Measurements from ENCODE around the gene DIAPH1. TPM values are rescaled to one million over a fixed set of nuclear protein-coding genes. Genes with fewer than 3 reads are reported as not detected.

The DIAPH1 gene
- 54.4 and 56.2 TPM in 2 replicates for total RNA-seq (2014; rRNA removed; shearing (Covaris generic))

GRCh38 chr5:141618804-141619554 is at the start of gene DIAPH1:
Gene DIAPH1, minus strand, starts transcription at chr5:141619000. Its CDS starts 86 bp downstream, at chr5:141618914.
- Histone ChIP-seq H3K4me3 (peak within 1 kb of the TSS; percentile 88), H3K36me3 (peaks cover 27% of the 10 kb centered on the region), H3K27me3 (no peaks in the 10 kb centered on the region), H3K27ac (peak within 1 kb of the TSS; percentile 77), H3K4me1 (peaks cover 18% of the 10 kb centered on the region), H3K9me3 (replicated peaks) (no peaks in the 10 kb centered on the region)
- peak; percentile 97 to 98 for DNase-seq

- H3K27me3 ChIP-seq = no peaks in the 10 kb centered on the region
- no peak for DNase-seq
- no peaks in the 10 kb centered on the region for H3K4me1 ChIP-seq
- no peaks in the 10 kb centered on the region for H3K36me3 ChIP-seq
- no peak overlapping the region for H3K4me3 ChIP-seq
- no peak overlapping the region for H3K27ac ChIP-seq
- H3K9me3 ChIP-seq (replicated peaks) = no peaks in the 10 kb centered on the region
These were observed 47.5 kb upstream of the DIAPH1 start for GRCh38 chr5:141665995-141666940.

- Histone ChIP-seq H3K9me3 (replicated peaks) (no peaks in the 10 kb centered on the region), H3K4me1 (no peaks in the 10 kb centered on the region), H3K4me3 (no peak overlapping the region), H3K27ac (no peak overlapping the region), H3K27me3 (no peaks in the 10 kb centered on the region), H3K36me3 (no peaks in the 10 kb centered on the region)
- DNase-seq = peak; percentile 59 to 84
These were observed 46.1 kb upstream of the DIAPH1 start for GRCh38 chr5:141664733-141665461.

GRCh38 chr5:141663506-141663905 is 44.7 kb upstream of the DIAPH1 start:
- no peak overlapping the region for H3K4me3 ChIP-seq
- no peaks in the 10 kb centered on the region; the same call in 1 of the 2 replicates for H3K4me1 ChIP-seq
- H3K36me3 ChIP-seq = no peaks in the 10 kb centered on the region
- no peak for DNase-seq
- no peak overlapping the region for H3K27ac ChIP-seq
- H3K9me3 ChIP-seq (replicated peaks) = no peaks in the 10 kb centered on the region
- no peaks in the 10 kb centered on the region for H3K27me3 ChIP-seq

- Histone ChIP-seq H3K27ac (no peak overlapping the region), H3K36me3 (no peaks in the 10 kb centered on the region), H3K27me3 (no peaks in the 10 kb centered on the region), H3K4me1 (no peaks in the 10 kb centered on the region; the same call in 1 of the 2 replicates), H3K4me3 (no peak overlapping the region), H3K9me3 (replicated peaks) (no peaks in the 10 kb centered on the region)
- DNase-seq = no peak
These were observed 43.2 kb upstream of the DIAPH1 start for GRCh38 chr5:141662028-141662427.

- no peak overlapping the region for H3K4me3 ChIP-seq
- H3K27ac ChIP-seq = no peak overlapping the region
- H3K36me3 ChIP-seq = no peaks in the 10 kb centered on the region
- no peaks in the 10 kb centered on the region for H3K27me3 ChIP-seq
- H3K9me3 ChIP-seq (replicated peaks) = no peaks in the 10 kb centered on the region
- no peak for DNase-seq
- H3K4me1 ChIP-seq = no peaks in the 10 kb centered on the region; the same call in 1 of the 2 replicates
These were observed 39.2 kb upstream of the DIAPH1 start for GRCh38 chr5:141657937-141658545.

GRCh38 chr5:141657404-141657803 is 38.6 kb upstream of the DIAPH1 start:
- no peaks in the 10 kb centered on the region for H3K27me3 ChIP-seq
- no peak for DNase-seq
- no peak overlapping the region for H3K4me3 ChIP-seq
- no peaks in the 10 kb centered on the region for H3K36me3 ChIP-seq
- H3K9me3 ChIP-seq (replicated peaks) = no peaks in the 10 kb centered on the region
- no peaks in the 10 kb centered on the region; the same call in 1 of the 2 replicates for H3K4me1 ChIP-seq
- no peak overlapping the region for H3K27ac ChIP-seq

GRCh38 chr5:141656396-141656795 is 37.6 kb upstream of the DIAPH1 start:
- Histone ChIP-seq H3K27me3 (no peaks in the 10 kb centered on the region), H3K36me3 (no peaks in the 10 kb centered on the region)
- no peak for DNase-seq

GRCh38 chr5:141655020-141655419 is 36.2 kb upstream of the DIAPH1 start:
- DNase-seq = no peak
- Histone ChIP-seq H3K27me3 (no peaks in the 10 kb centered on the region), H3K4me1 (no peaks in the 10 kb centered on the region; the same call in 1 of the 2 replicates), H3K4me3 (no peak overlapping the region), H3K36me3 (no peaks in the 10 kb centered on the region), H3K27ac (no peak overlapping the region), H3K9me3 (replicated peaks) (no peaks in the 10 kb centered on the region)

More at GRCh38 chr5:141656396-141656795, 37.6 kb upstream of the DIAPH1 start:
- no peak overlapping the region for H3K27ac ChIP-seq
- H3K4me1 ChIP-seq = no peaks in the 10 kb centered on the region; the same call in 1 of the 2 replicates
- H3K9me3 ChIP-seq (replicated peaks) = no peaks in the 10 kb centered on the region
- H3K4me3 ChIP-seq = no peak overlapping the region

- no peaks in the 10 kb centered on the region for H3K9me3 ChIP-seq (replicated peaks)
- no peak for DNase-seq
- no peak overlapping the region for H3K27ac ChIP-seq
These were observed 35.5 kb upstream of the DIAPH1 start for GRCh38 chr5:141654298-141654697.

GRCh38 chr5:141651728-141652105 is 32.9 kb upstream of the DIAPH1 start:
- no peaks in the 10 kb centered on the region for H3K27me3 ChIP-seq
- no peaks in the 10 kb centered on the region for H3K9me3 ChIP-seq (replicated peaks)
- H3K4me3 ChIP-seq = peak overlapping the region; percentile 49; the same call in 1 of the 2 replicates
- H3K4me1 ChIP-seq = no peaks in the 10 kb centered on the region
- DNase-seq = no peak
- H3K27ac ChIP-seq = no peak overlapping the region
- H3K36me3 ChIP-seq = no peaks in the 10 kb centered on the region

More at GRCh38 chr5:141654298-141654697, 35.5 kb upstream of the DIAPH1 start:
- no peaks in the 10 kb centered on the region for H3K27me3 ChIP-seq
- H3K4me1 ChIP-seq = no peaks in the 10 kb centered on the region; the same call in 1 of the 2 replicates
- H3K36me3 ChIP-seq = no peaks in the 10 kb centered on the region
- H3K4me3 ChIP-seq = no peak overlapping the region

GRCh38 chr5:141650851-141651727 is 32.3 kb upstream of the DIAPH1 start, which contains the start of gene FCHSD1:
Gene FCHSD1, minus strand, starts transcription at chr5:141651418. Its CDS starts 50 bp downstream, at chr5:141651368.
- peak; percentile 43 to 52 for DNase-seq
- no peak within 1 kb of the TSS for H3K27ac ChIP-seq
- no peaks in the 10 kb centered on the region for H3K36me3 ChIP-seq
- peak within 1 kb of the TSS; percentile 49 for H3K4me3 ChIP-seq
- H3K9me3 ChIP-seq (replicated peaks) = no peaks in the 10 kb centered on the region
- no peaks in the 10 kb centered on the region for H3K27me3 ChIP-seq
- no peaks in the 10 kb centered on the region for H3K4me1 ChIP-seq

GRCh38 chr5:141649972-141650371 is 31.2 kb upstream of the DIAPH1 start:
- Histone ChIP-seq H3K9me3 (replicated peaks) (no peaks in the 10 kb centered on the region), H3K27ac (no peak overlapping the region), H3K4me3 (no peak overlapping the region), H3K27me3 (no peaks in the 10 kb centered on the region), H3K36me3 (no peaks in the 10 kb centered on the region), H3K4me1 (no peaks in the 10 kb centered on the region)
- no peak for DNase-seq
